GM18868 (cell line): Measurements from ENCODE around the gene PITX1.
"Not testable (repeated sequence)": the region's sequence is repeated elsewhere in the genome, so short reads cannot be mapped to it uniquely, and the experiment has no call there.

ENCODE experiments used
- ATAC-seq: cut with Tn5 transposase; IDR thresholded peaks from one replicate; pipeline ENCODE4 v1.9.1; 2021; ENCODE audit warnings: mild to moderate bottlenecking, moderate library complexity; ENCODE audit not compliant: unreplicated experiment

The PITX1 gene

DNA sequence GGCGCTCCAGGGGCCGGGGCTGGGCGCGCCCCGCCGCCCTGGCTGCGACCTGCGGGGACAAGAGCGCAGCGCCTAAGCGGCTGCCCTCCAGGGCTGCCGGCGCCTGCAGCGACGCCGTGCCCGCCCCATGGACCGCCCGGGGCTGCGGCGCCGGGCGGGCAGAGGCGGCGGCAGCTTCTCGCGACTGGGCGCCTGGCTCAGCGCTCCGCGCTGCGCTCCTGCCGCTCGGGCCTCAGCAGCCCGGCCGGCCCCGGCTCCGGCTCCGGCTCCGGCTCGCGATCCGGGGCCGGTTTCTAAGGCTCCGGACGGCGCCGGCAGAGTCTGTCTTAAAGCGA lies at the start of gene PITX1:
PITX1 (minus strand) TSS at position 328 of the 335 bp plus-strand sequence. CDS start 347 bp downstream, outside the sequence.
- ATAC-seq: no peak

DNA sequence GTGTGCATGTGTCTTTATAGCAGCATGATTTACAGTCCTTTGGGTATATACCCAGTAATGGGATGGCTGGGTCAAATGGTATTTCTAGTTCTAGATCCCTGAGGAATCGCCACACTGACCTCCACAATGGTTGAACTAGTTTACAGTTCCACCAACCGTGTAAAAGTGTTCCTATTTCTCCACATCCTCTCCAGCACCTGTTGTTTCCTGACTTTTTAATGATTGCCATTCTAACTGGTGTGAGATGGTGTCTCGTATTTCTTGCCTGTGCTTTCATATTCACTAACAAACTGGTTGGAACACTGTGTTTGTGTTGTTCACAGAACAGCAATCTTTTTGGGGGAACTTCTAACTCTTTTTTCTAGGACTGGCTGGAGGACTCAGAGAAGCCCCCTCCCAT lies 49.3 kb upstream of the PITX1 start:
- ATAC-seq: not testable (repeated sequence)

DNA sequence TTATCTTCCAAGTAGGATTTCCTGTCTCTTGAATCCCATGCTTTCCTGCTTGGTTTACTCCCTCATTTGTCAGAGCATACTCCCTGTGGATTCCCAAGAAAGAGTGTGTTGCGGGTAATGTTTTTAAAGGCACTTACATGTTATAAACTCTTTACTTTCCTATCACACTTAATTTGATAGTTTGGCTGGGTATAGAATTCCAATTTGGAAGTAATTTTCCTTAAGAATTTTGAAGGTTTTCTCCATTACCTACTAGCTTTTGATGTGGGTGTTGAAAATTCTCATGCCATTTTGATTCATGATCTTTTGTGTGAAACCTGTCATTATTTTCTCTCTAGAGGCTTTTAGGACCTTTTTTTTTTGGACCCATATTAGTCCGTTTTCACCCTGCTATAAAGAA lies 47.2 kb upstream of the PITX1 start:
- no peak for ATAC-seq

GRCh38 chr5:135079760-135080159 lies 45.7 kb upstream of the PITX1 start:
- ATAC-seq: no peak

- no peak for ATAC-seq
Observed at GRCh38 chr5:135079099-135079681, 45.2 kb upstream of the PITX1 start.

DNA sequence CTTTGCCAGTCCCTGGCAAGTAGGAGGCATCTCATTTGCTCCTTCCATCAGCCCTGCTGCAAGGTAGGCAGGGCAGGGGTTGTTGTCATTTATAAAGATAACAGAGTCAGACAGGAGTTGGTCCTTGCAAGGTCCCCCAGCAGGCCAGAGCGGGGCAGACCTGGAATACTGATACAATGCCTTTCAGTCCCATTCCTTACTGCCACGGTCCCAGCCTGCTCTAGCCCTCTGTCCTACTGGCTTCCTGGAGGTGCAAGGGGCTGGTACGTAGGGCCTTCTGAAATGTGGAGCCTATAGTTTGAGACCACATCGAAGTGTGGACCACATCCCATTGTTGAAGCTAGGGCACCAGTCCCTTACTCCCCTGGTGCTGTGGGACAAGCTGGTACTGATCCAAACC lies 42.8 kb upstream of the PITX1 start:
- ATAC-seq: no peak

DNA sequence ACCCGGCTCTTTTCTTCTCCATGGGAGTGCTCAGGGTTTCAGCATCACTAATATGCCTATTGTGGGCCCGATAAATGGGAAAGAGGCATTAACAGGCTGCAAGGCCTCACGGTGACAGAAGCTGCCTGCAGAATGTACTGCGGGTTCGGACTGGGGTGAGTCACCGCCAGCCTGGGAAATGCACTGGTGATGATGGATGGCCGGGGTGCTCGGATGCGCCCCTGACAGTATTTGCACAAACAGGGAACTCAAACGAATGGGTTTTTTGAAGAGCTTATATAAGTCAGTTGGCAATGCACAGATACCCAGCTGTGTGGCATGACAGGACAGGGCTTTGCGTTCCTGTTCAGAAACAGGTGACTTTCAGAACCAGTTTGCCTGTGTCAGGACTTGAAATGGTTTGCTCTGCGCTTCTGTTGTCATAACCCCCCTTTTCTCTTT lies 42.0 kb upstream of the PITX1 start:
- no peak for ATAC-seq

DNA sequence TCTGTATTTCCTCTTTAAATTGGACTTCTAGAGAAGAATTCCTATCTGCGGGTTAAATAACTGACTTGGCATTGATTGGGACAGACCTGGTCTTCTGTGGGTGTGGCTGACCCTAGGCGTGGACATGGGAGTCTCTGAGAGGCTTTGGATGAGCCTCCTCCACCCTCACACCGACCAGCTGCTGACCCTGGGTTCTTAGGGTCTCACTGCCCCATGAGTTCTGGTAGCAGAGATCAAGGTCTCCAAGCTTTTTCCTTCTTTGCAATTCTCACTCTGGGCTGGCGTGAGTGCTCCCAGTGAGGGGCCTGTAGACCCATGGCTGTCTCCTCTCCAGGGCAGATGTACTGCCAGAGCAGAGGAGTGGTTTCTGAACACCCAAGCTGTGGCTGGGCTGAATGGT lies 41.6 kb upstream of the PITX1 start:
- ATAC-seq: no peak

- no peak for ATAC-seq
Observed at GRCh38 chr5:135073761-135074345, 39.8 kb upstream of the PITX1 start.

DNA sequence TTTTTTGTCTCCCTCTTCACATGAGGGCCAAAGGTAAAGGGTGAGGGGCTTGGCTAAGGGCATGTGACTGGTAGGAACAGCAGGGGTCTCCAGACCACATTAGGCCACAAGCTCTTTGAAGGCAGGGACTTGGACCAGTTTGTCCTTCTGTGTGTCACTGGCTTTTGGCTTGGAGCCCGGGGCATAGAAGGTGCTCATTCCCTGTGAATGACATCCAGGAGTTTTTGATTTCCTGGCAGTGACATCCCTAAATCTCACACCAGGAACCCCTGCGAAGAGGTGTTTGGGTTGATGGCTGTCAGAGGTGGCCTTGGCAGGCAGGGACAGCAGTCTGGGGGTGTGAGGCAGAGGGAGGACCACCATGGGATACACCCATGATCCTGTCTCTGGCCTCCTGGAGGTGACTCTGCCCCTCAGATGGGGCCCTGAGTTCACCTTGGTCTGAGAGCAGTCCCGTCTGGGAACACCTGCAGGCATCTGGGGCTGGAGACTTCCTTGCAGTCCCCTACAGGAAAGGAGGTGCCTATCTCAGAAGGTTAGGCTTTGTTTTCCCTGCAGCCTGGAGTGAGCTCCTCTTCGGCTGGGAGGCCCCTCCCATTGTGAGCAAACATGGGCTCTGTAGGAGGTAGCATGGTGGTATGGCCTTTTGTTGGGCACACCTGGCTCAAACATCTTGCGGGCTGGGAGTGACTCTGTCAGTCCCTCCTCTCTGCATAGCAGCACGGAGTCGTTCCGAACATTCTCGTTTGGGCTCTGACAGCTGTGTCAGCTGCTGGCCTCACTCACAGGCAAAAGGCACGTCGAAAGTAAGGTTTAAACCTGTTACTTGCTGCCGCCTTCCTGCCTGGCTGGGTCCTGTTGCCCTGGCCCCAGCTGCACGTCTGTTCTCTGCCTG lies 38.6 kb upstream of the PITX1 start:
- ATAC-seq: no peak

DNA sequence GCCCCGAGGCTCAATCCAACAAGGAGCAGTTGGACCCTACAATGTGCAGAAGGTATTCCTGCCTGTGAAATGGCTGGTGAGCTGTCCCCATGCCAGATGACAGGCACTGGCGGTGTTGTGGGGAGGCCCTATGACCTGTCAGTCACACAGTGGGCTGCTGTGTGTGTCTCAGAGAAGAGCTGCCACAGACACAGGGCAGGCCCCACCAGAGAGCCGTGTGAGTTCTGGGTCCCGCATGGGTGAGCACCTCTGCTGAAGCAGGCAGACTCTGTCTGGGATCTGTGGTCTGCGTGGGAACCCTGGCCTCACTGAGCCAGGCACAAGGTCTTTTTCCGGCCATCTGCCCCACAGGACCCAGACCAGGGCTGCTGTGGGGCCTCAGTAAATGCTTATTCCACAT lies 37.3 kb upstream of the PITX1 start:
- ATAC-seq: no peak

DNA sequence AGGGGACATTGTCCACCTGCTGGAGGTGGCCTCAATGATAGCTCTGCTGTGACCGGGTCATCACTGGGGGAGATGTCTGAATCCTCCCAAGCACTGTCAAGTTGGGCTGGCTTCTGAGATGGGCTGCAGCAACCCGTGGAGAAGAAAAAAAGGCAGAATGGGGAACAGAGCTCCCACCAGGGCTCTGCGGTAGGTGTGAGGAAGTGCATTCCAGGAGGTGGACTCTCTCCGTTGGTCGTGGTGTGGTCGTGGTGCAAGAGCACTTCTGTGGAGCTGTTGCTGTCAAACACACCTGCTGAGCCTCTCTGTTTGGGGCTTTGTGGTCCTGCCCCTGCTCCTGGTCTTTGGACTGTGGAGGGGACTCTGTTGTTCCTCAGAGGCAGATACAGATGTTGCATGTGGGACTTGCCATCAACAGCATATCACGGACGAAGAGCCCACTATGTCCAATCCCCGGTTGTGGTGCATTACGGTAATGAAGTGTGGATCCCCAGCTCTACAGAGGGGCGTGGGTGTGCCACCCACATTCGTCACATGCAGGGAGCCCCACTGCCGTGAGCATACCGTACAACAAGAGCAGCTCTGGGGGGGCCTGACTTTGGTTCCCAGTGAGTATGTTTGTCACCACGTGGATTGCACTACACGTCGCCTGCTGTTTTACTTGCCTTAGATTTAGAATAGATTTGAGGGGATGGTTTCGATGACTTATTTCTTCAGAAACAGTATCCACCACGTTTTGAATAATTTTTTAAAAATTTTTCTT lies 36.0 kb upstream of the PITX1 start:
- ATAC-seq: no peak

DNA sequence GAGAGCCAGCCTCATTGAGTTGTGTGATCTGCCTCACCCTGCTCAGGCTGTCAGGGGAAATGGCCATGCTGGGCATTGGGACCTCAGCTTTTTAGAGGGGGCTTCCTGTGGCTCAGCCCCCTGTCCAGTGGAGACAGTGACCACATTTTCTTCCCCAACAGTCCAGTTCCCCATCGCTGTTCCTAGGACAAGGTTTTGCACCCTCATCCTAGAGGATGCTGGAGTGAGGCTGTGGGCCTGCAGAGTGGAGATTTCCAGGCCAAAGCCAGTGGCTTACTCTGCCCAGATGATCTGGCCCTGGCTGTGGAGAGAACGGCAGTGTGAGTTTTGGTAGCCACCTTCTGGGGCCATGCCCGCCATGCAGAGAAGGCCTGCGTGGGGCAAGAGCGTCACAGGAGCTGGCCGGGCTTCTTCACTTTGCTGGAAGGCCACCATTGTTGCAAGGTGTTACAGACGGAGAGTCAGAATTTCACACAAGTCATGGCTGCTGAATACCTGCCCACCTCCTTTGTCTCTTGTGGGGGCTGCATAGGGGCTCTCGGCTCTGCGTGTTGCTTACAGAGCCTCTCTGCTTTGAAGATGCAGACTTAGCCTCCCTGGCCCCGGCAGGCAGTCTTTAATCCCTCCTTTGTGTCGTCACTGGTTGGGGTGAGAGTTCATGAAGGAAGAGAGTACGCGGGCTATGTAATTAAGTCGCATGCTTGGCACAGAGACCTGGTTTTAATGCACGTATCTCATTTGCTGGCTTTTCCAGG lies 35.2 kb upstream of the PITX1 start:
- no peak for ATAC-seq

DNA sequence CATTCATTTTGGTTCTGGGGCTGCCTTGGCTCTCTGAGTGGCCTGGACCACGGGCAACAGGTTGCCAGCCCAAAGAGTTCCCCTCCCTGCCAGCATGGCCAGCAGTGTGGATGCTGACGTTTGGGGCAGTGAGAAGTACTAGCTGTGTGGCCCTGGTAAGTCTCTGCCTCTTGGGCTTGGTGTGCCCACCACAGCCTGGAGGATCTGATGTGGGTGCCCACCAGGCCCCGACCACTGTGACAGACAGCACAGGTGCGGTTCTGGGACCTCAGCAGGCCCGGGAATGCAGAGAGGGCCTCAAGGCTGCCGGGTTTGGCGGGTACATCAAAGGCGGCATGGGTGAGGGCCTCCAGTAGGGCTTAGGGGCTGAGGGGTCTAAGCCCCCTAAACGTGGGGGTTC lies 33.6 kb upstream of the PITX1 start:
- ATAC-seq: no peak

- no peak for ATAC-seq
Observed at GRCh38 chr5:135066781-135067180, 32.8 kb upstream of the PITX1 start.

- ATAC-seq: no peak
Observed at GRCh38 chr5:135065306-135066265, 31.6 kb upstream of the PITX1 start.

DNA sequence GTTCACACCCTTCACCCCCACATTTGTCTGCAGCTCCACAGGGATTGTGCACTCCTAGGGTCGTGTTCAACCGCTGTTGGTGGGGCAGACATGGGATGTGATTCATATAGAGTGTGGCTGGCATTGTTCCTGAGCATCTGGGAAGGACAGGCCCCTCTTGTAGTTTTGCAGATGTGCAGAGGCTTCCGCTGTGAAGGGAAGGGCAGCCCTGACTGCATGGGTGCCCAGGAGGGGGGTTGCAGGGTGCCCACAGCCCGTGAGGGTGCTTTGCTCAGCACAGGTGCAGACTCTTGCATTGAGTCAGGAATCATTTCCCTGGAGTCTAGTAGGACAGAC lies 30.2 kb upstream of the PITX1 start:
- no peak for ATAC-seq

DNA sequence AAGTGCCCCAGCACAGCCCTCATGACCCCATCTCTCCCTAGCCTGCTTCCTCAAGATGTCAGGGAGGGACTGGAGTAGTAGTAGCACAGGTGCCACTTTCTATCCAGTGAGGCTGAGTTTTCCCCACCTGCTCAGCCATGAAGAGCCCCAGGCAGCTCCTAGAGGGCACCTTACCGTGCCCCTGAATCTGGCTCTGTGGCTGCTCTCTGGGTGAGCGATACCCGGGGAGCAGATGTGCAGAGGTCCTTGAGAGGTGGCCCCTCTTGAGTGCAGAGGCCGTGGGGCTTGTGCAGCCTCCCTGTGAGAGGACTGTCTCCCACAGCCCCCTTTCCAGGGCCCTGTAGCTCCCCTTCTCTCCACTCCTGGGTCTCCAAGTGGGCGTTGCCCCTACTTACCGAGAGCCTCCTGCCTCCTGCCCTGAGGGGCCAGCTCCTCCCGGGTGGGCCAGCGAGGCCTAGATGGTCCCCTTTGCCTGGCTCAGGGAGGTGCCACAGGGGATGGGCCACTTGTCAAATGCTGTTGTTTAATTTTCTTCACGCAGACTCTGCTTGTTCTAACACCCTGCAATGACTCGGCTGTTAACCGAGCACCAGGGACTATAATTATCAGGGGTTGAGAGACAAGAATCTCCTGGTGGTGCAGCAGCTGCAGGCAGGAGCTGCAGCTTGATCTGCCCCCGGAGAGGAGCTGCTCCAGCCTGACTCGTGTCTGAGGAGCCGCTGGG lies 29.6 kb upstream of the PITX1 start:
- no peak for ATAC-seq

GRCh38 chr5:135063056-135063445 lies 29.0 kb upstream of the PITX1 start:
- ATAC-seq: no peak
